ENCODE data around the gene ARRDC2.

DNA sequence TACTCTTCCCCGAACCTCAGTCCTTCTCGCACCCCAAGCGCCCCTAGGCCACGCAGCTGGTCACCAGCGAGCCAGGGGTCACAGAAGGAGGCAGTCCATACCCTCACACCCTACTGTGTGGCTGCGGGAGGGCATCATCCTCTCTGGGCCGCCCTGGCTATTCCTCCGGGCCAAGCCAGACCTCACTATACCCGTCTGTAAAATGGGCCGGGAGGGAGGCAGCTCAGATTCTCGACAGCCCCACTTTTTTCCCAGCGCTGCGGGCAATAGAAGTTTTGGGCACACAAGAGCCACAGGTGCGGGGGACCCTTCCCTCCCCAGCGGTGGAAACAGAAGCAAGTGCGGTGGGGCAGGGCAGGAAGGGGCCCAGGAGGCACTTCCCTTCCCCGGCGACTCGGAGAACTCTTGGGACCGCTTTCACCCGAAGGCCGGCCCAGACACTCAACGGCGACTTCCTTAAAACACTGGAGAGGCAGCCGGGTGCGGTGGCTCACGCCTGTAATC is 5.6 kb upstream of the ARRDC2 start:
- TF ChIP-seq EZH2 (IDR thresholded peaks at IDR 0.05; ENCODE audit: borderline replicate concordance, insufficient read depth, low read depth, low read length, poor library complexity, severe bottlenecking) (no peak), CTCF (IDR thresholded peaks at IDR 0.05) (no peak)

All from B cell (primary cell).